Liver (tissue), 3 donors: Measurements from ENCODE around the gene FADS1.

Experiments
- FOXA1 ChIP-seq: IDR thresholded peaks from 2 replicates; pipeline ENCODE4 v1.6.1; 2016; ENCODE audit warnings: antibody characterized with exemption
- FOXA2 ChIP-seq: IDR thresholded peaks from 2 replicates; pipeline ENCODE4 v1.6.1; 2016; ENCODE audit warnings: antibody characterized with exemption
- JUND ChIP-seq, 2 donors: IDR thresholded peaks; 2 replicates each; pipeline ENCODE4 v1.6.1; 2016; ENCODE audit warnings: antibody characterized with exemption in 2 of 2
- NR2F2 ChIP-seq: IDR thresholded peaks from 2 replicates; pipeline ENCODE4 v1.6.1; 2016; ENCODE audit warnings: antibody characterized with exemption
- RAD21 ChIP-seq, 2 donors: IDR thresholded peaks; 2 replicates each; pipeline ENCODE4 v1.6.1; 2016; ENCODE audit warnings: antibody characterized with exemption in 2 of 2, mild to moderate bottlenecking in 2 of 2
- TAF1 ChIP-seq: conservative IDR thresholded peaks from 2 replicates; pipeline ENCODE4 v1.6.1; 2016; ENCODE audit warnings: antibody characterized with exemption, mild to moderate bottlenecking
- TF ChIP-seq, protein P1 (sequence below): IDR thresholded peaks from 2 replicates; pipeline ENCODE4 v1.6.1; 2016; ENCODE audit warnings: antibody characterized with exemption
- TF ChIP-seq, protein P2 (sequence below): fragments of 150-350 bp; IDR thresholded peaks from 2 replicates; pipeline ENCODE4 v1.5.1; 2017; ENCODE audit warnings: improper control_type of control experiment, low read depth, low read length; ENCODE audit not compliant: missing input control
- TF ChIP-seq, protein P3 (sequence below): IDR thresholded peaks from 2 replicates; pipeline ENCODE4 v1.6.1; 2016; ENCODE audit warnings: antibody characterized with exemption
- donor health status: healthy.
- donor health status: healthy.

DNA sequence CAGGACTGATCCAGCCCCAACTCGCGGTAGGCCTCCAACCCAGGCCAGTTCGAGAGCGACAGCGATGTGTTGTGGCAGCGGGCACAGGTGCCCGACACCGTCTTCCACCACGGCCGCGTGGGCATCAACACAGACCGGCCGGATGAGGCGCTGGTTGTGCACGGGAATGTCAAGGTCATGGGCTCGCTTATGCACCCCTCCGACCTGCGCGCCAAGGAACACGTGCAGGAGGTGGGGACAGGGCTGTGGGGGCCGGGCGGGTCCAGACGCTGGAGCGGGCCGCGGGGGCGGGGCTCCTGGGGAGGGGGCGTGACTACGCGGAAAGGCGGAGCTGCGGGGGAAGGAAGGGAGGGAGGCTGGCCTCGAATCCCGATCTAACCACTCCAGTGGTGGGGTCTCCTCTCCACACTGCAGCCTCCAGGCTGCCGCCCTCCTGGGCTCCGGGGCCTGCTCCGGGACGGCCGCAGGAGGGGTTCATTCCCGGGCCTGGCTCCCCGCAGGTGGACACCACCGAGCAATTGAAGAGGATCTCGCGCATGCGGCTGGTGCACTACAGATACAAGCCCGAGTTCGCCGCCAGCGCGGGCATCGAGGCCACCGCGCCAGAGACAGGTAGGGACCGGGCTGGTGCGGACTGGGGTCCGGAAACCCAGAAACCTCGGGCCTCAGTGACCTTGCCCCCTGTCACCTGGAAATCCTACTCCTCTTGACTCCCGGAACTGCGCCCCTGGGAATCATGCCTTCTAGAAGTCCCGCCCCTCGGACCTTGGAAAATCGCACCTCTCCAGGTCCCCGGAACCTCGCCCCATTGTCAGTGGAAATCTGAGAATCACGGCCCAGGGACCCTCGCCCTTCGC lies 39.3 kb downstream of the FADS1 start:
- no peak for TF ChIP-seq FOXA2
- TF ChIP-seq, protein P1, sequence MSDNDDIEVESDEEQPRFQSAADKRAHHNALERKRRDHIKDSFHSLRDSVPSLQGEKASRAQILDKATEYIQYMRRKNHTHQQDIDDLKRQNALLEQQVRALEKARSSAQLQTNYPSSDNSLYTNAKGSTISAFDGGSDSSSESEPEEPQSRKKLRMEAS: no peak
- no peak for TF ChIP-seq TAF1
- TF ChIP-seq, protein P2, sequence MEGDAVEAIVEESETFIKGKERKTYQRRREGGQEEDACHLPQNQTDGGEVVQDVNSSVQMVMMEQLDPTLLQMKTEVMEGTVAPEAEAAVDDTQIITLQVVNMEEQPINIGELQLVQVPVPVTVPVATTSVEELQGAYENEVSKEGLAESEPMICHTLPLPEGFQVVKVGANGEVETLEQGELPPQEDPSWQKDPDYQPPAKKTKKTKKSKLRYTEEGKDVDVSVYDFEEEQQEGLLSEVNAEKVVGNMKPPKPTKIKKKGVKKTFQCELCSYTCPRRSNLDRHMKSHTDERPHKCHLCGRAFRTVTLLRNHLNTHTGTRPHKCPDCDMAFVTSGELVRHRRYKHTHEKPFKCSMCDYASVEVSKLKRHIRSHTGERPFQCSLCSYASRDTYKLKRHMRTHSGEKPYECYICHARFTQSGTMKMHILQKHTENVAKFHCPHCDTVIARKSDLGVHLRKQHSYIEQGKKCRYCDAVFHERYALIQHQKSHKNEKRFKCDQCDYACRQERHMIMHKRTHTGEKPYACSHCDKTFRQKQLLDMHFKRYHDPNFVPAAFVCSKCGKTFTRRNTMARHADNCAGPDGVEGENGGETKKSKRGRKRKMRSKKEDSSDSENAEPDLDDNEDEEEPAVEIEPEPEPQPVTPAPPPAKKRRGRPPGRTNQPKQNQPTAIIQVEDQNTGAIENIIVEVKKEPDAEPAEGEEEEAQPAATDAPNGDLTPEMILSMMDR: no peak
- no peak for TF ChIP-seq RAD21 (IDR thresholded peaks at IDR 0.05)
- TF ChIP-seq NR2F2: no peak
- no peak for TF ChIP-seq JUND (IDR thresholded peaks at IDR 0.05)
- TF ChIP-seq, protein P3, sequence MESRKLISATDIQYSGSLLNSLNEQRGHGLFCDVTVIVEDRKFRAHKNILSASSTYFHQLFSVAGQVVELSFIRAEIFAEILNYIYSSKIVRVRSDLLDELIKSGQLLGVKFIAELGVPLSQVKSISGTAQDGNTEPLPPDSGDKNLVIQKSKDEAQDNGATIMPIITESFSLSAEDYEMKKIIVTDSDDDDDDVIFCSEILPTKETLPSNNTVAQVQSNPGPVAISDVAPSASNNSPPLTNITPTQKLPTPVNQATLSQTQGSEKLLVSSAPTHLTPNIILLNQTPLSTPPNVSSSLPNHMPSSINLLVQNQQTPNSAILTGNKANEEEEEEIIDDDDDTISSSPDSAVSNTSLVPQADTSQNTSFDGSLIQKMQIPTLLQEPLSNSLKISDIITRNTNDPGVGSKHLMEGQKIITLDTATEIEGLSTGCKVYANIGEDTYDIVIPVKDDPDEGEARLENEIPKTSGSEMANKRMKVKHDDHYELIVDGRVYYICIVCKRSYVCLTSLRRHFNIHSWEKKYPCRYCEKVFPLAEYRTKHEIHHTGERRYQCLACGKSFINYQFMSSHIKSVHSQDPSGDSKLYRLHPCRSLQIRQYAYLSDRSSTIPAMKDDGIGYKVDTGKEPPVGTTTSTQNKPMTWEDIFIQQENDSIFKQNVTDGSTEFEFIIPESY: no peak
- no peak for TF ChIP-seq FOXA1
